Mucosa of descending colon (tissue), 3 donors: Measurements from ENCODE around the gene CDH16. TPM values are rescaled to one million over a fixed set of nuclear protein-coding genes. Genes with fewer than 3 reads are reported as not detected.
"Not testable (repeated sequence)": the region's sequence is repeated elsewhere in the genome, so short reads cannot be mapped to it uniquely, and the experiment has no call there.

Experiments
- ATAC-seq: fragments of 200-7000 bp; cut with Tn5 transposase; one replicate; pipeline ENCODE4 v1.9.1; 2020; ENCODE audit warnings: mild to moderate bottlenecking, moderate library complexity
- DNase-seq, 3 donors: peaks; one replicate each; pipeline ENCODE4 v3.0.0-alpha.2; 2020
- H3K36me3 ChIP-seq: fragments of 200-600 bp; one replicate; pipeline ENCODE4 v1.8.0; 2021; ENCODE audit warnings: low read depth, mild to moderate bottlenecking
- H3K4me1 ChIP-seq: fragments of 200-600 bp; one replicate; pipeline ENCODE4 v1.8.0; 2021; ENCODE audit warnings: low read depth, mild to moderate bottlenecking
- H3K4me3 ChIP-seq: fragments of 200-600 bp; one replicate; pipeline ENCODE4 v1.8.0; 2021; ENCODE audit warnings: mild to moderate bottlenecking
- H3K9me3 ChIP-seq: fragments of 200-600 bp; one replicate; pipeline ENCODE4 v1.8.0; 2021; ENCODE audit warnings: mild to moderate bottlenecking
- intact Hi-C, 2 donors: fragments of 100-400 bp; cut with DNase I in 1 of 2; cut with micrococcal nuclease in 1 of 2; formaldehyde crosslinking; loops; one replicate each; pipeline versions ENCODE4 v1.11.0 to v1.11.1; 2022; cut with DNase I, micrococcal nuclease
- total RNA-seq, 3 donors: library from RNA; stranded (reverse); fragmentation: NEBNext Ultra II Directional in 2 of 3; extraction: Animal tissue kit (Norgen Biotek cat#: 25700) in 2 of 3; gene quantifications; one replicate each; pipeline versions ENCODE4 v1.2.1 to v1.2.4, GENCODE V29; 2021 to 2023
- TF ChIP-seq, protein P1 (sequence below): fragments of 200-600 bp; IDR thresholded peaks from one replicate; pipeline ENCODE4 v1.8.0; 2022; ENCODE audit warnings: antibody characterized with exemption, mild to moderate bottlenecking
- donor health status: DM: no; HTN: no; CAD: no; lungs with moderate emphysema.
- donor health status: DM: no; HTN: no; CAD: no.
- donor health status: DM: no; HTN: yes; CAD: no.

The CDH16 gene
- total RNA-seq, 3 donors from 2014 or later: 0.13 to 0.78 (median 0.72) TPM

DNA sequence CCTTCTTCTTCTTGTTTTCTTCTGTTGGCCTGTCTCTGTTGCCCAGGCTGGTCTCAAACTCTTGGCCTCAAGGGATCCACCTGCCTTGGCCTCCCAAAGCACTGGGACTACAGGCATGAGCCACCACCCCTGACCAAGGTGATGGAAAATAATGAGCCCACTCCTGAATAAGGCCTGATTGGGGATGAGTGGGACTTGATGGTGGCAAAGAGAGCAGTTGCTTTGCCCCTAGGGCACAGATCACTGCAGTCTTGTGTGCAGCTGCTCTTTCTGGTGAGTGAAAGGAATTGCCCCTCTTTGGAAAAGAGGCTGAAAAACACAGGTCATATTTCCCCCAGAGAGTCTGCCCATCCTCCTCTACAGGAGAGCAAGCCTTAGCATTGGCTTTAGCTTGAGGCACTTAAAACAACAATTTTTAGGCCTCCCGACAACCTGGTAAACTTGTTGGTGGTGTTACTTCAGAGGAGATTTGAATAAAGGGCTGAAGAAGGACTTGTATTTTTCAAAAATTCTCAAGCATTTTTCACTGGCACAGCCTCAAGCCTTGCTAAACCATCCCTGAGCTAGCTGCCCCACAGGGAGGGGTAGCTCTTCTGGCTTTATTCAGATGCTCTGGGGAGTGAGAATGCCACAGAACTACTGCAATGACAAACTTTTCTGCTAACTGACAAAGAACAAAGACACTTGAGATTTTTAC lies 44.5 kb downstream of the CDH16 start:
- Histone ChIP-seq H3K9me3 (no peaks in the 10 kb centered on the region), H3K4me3 (no peak overlapping the region), H3K36me3 (no peaks in the 10 kb centered on the region), H3K4me1 (peaks cover 8% of the 10 kb centered on the region)
- TF ChIP-seq, protein P1, sequence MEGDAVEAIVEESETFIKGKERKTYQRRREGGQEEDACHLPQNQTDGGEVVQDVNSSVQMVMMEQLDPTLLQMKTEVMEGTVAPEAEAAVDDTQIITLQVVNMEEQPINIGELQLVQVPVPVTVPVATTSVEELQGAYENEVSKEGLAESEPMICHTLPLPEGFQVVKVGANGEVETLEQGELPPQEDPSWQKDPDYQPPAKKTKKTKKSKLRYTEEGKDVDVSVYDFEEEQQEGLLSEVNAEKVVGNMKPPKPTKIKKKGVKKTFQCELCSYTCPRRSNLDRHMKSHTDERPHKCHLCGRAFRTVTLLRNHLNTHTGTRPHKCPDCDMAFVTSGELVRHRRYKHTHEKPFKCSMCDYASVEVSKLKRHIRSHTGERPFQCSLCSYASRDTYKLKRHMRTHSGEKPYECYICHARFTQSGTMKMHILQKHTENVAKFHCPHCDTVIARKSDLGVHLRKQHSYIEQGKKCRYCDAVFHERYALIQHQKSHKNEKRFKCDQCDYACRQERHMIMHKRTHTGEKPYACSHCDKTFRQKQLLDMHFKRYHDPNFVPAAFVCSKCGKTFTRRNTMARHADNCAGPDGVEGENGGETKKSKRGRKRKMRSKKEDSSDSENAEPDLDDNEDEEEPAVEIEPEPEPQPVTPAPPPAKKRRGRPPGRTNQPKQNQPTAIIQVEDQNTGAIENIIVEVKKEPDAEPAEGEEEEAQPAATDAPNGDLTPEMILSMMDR: no peak
- ATAC-seq (no peak), DNase-seq (no peak)
- intact Hi-C loops: no loop called here

- Histone ChIP-seq H3K4me3 (no peak overlapping the region), H3K4me1 (peaks cover 8% of the 10 kb centered on the region), H3K36me3 (no peaks in the 10 kb centered on the region), H3K9me3 (no peaks in the 10 kb centered on the region)
- DNase-seq (no peak), ATAC-seq (no peak)
- TF ChIP-seq, protein P1: no peak
- intact Hi-C loops: no loop called here
These were observed 45.0 kb downstream of the CDH16 start for GRCh38 chr16:66873685-66874055.

GRCh38 chr16:66872943-66873684 lies 45.6 kb downstream of the CDH16 start:
- Histone ChIP-seq H3K4me3 (no peak overlapping the region), H3K9me3 (no peaks in the 10 kb centered on the region), H3K36me3 (no peaks in the 10 kb centered on the region), H3K4me1 (peaks cover 8% of the 10 kb centered on the region)
- TF ChIP-seq, protein P1: peak; percentile 92
- DNase-seq: peak; percentile 93 to 95 (median 94)
- intact Hi-C loops: no loop called here
- ATAC-seq: peak; percentile 87

DNA sequence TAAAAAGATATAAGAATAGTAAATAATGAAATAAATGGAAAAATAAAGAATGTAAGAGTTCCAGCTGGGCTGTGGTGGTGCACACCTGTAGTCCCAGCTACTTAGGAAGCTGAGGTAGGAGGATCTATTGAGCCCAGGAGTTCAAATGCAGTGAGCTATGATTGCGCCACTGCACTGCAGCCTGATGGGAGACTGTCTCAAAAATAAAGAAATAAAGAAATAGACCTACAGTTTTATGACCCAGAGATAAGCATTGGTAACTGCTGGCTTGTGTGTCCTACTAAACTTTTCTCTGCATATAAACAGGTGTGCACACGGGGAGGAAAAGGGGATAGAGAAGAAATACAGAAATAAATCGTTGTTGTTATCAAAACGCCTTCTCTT lies 46.1 kb downstream of the CDH16 start:
- ATAC-seq (peak; percentile 20), DNase-seq (no peak)
- no peak overlapping the region for H3K4me3 ChIP-seq
- TF ChIP-seq, protein P1: no peak
- no peaks in the 10 kb centered on the region for H3K36me3 ChIP-seq
- no peaks in the 10 kb centered on the region for H3K9me3 ChIP-seq
- H3K4me1 ChIP-seq: peaks cover 8% of the 10 kb centered on the region
- intact Hi-C loops: no loop called here

DNA sequence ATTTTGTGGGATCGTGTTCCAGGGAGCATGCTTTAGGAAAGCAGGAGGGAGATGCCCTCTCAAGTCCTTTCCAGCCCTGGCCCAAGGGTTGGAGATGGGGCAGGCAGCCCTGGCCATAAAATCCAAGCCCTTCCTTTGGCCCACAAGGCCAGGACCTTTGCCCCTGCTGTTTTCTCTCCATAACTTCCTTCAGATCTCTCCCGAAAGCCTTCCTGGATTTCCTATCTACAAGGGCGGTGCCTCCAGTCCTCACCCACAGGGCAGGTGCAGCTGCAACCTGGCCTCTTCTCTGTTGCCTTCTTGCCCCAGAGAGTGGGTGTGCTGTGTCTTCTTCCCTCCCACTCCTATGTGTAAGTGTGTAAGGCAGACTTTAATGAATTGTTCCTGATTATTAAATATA lies 46.8 kb downstream of the CDH16 start:
- peak; percentile 82 for ATAC-seq
- H3K36me3 ChIP-seq: no peaks in the 10 kb centered on the region
- H3K9me3 ChIP-seq: no peaks in the 10 kb centered on the region
- peak; percentile 76 to 85 (median 80) for DNase-seq
- H3K4me1 ChIP-seq: peaks cover 8% of the 10 kb centered on the region
- intact Hi-C loops: no loop called here
- no peak overlapping the region for H3K4me3 ChIP-seq
- TF ChIP-seq, protein P1: no peak

GRCh38 chr16:66871363-66871762 lies 47.3 kb downstream of the CDH16 start:
- H3K4me1 ChIP-seq, intact Hi-C loops, H3K9me3 ChIP-seq, H3K4me3 ChIP-seq, H3K36me3 ChIP-seq: not testable (repeated sequence)
- ATAC-seq (peak; percentile 22), DNase-seq (peak in 2 of 3 donors; percentile 25 to 37)
